ENCODE data around the gene NECTIN4.

- TF ChIP-seq CTCF (IDR thresholded peaks at IDR 0.05) (no peak), POLR2A (IDR thresholded peaks at IDR 0.05) (no peak)
These were observed 9.1 kb upstream of the NECTIN4 start, which contains the start of gene KLHDC9 for GRCh38 chr1:161098210-161099068.

Measured in tibial nerve (tissue), 3 donors.